HG02588 (cell line): ENCODE results near the gene LTN1.
"Not testable (repeated sequence)": the region's sequence is repeated elsewhere in the genome, so short reads cannot be mapped to it uniquely, and the experiment has no call there.

Experiments
- ATAC-seq: cut with Tn5 transposase; IDR thresholded peaks from one replicate; pipeline ENCODE4 v1.9.1; 2021; ENCODE audit warnings: mild to moderate bottlenecking, moderate library complexity; ENCODE audit not compliant: unreplicated experiment

Gene LTN1

DNA sequence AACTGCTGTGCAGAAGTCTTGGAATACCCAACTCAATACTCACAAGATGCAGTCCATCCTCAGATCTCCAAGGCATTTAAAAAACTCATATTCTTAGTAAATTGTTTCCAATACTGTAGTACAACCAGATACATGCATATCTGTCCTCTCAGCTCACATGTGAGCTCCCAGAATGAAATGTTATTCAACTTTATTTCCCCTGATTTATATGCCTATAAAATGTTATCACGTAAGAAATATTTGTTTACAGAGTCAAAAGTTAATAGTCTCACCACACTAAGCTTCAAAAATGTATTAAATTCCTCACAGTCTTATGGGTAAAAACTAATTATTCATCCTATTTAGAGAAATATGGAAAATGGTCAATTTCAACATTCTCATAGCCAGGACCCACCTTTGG, 56.6 kb downstream of the LTN1 start:
- ATAC-seq, result no peak

DNA sequence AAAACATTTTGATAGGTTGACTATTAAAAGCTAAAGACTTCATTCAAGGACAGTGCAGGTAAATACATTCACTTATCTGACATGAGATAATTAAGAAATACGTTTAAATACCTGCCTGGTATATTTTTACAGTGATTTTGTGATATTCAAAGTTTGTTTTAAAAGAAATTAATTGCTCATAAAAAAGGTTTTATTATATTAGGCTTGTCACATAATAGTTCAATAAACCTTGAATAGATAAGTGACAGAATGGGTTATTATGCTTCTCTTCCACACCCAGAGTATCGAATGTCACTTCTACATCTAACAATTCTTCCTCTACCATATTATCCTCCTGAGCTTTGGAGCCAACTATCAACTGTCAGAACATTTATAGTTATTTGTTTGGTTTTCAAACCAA, 60.0 kb downstream of the LTN1 start:
- ATAC-seq, result no peak

DNA sequence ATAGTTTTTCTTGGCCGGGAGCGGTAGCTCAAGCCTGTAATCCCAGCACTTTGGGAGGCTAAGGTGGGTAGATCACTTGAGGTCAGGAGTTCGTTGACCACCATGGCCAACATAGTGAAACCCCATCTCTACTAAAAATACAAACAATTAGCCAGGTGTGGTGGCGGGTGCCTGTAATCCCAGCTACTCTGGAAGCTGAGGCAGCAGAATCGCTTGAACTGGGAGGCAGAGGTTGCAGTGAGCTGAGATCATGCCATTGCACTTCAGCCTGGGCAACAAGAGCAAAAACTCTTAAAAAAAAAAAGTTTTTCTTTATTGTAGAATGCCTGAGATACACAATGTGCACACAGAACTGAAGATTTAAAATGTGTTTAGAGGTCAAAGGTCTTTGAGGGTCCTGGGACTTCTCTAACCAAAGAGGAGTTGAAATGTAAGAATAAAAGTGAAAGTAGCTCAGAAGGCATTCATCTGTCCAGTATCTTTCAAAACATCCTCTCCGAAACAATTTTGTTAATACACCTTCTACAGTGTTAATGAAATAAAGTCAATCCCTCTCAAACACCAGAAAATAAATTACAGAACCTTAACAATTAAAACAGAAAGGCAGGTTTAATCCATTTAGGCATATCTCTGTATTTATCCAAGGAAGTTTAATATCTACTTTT, 60.8 kb downstream of the LTN1 start:
- not testable (repeated sequence) for ATAC-seq

DNA sequence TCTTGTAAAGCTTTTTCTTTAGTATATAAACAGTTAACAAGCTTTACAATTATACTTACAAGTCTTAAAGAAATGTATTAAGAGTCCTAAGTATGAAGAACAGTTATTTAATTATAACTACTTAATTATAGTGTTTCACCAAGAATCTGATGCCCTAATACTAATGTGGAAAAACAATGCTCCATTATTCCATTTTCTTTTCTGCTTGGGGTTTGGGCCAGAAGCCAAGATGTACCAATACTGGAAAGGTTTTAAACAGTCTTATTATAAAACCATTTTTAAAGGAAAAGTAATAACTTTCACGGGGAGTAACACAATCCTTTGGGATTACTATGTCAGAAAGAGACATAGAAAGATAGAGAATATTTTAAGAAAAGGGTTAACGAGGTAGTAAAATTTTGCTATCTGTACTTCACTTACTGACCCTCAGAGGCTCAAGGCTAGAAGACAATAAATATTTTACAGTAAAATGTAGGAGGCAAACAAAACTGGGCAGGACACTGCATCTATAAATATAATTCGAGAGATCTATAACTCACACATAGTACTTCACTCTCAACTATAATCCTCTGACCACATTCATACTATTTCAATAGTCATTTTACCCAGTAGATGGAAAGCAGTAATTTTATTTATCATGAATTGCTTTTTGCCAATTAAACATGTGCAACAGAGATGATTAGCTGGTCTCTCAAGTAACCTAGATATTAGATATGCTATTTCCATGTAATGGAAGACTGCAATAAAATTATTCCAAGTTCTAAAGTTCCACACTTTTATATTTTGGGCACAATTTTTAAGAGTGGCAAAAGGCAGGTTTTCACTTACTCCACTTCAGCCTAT, 63.9 kb downstream of the LTN1 start:
- no peak for ATAC-seq

DNA sequence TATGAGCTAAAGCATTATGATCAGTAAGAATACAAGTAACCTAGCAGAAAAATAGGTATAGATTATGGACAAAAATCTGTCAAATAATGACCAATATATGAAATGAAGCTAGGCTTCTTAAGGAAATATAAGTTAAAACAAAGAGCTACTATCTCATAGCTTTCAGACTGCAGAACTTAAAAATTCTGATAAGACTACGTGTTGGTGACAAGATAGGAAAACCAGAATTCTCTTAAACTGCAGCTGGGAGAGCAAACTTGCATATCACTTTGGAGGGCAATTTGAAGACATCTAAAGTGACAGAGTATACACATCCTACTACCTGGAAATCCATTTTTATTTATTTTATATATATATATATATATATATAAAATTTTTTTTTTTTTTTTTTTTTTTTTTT, 65.5 kb downstream of the LTN1 start:
- ATAC-seq, result no peak

DNA sequence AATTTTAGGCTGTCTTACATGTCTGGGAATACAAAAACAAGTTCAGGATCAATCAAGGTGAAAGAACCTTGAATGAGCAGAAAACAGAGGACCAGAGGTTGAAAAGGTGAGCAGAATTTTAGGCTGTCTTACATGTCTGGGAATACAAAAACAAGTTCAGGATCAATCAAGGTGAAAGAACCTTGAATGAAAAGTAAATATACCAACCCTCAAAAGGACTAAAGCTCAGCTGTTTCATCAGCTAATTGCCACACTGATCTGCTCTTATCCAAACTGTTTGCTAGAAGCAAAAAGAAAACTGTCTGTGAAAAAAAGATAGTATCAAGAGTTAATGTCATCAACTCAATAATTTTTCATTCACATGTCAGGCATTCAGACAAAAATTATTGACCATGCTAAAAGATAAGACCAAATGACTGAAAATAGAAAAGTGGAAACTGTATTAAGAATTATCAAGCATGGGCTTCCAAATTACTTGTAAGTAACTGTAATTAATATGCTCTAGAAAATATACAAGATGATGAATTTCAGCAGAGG, 69.2 kb downstream of the LTN1 start:
- no peak for ATAC-seq

DNA sequence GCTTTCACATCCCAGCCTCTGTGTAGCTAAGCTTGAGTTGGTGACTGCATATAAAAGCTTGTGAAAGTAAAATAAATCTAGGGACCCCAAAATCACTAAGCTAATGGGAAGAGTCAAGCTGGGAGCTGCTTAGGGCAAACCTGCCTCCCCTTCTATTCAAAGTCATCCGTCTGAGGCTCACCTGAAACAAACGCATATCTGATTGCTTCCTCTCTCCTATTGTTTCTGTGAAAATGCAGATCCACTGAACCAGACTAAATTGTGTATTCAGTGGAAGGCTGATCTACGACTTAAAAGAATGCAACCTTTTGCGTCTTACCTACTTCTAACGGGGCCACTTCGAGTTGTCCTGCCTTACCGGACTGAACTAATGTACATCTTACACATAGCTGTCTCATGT, 70.3 kb downstream of the LTN1 start:
- ATAC-seq, result no peak

DNA sequence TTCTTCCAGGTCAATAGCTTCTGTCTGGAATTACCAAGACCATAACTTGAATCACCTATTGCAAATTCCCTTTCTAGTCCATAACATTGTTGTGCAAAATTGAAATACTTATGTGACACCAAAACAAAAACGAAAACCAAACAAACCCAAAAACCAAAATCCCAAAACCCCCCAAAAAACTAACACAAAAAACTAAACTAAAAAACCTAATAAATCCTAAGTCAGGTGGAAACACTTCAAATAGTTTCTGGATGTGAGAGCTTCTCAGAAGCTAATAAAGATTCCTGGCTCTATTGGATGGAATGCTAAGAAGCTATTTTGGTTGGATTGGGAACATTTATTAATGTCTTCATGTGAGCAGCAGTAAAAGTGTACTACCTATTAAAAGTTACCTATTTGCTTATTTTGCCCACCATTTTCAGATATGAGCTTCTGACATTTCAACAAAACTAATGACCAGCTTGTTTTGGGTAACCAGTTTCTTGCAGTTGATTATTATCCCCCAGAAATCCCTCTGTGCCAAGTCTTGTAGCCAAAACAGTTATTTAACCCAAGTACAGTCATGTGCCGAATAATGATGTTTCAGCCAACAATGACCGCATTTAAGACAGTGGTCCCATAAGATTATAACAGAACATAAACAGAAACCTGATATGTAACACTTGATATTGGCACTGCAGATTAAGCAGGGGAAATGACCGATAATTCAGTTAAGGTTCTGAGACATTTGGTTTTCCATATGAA, 76.4 kb downstream of the LTN1 start:
- no peak for ATAC-seq

DNA sequence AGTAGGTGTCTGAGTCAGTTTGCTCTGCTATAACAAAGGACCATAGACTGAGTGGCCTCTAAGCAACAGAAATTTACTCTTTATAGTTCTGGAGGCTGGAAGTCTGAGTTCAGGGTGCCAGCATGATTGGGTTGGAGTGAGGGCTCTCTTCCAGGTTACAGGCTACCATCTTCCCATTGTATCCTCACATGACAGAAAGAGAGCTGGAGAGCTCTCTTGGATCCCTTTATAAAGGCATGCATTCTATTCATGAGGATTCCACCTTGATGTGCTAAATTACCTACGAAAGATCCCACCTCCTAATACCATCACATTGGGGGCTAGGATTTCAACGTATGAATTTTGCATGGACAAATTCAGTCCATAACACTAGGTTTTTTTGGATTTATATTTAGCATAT, 79.6 kb downstream of the LTN1 start:
- no peak for ATAC-seq

DNA sequence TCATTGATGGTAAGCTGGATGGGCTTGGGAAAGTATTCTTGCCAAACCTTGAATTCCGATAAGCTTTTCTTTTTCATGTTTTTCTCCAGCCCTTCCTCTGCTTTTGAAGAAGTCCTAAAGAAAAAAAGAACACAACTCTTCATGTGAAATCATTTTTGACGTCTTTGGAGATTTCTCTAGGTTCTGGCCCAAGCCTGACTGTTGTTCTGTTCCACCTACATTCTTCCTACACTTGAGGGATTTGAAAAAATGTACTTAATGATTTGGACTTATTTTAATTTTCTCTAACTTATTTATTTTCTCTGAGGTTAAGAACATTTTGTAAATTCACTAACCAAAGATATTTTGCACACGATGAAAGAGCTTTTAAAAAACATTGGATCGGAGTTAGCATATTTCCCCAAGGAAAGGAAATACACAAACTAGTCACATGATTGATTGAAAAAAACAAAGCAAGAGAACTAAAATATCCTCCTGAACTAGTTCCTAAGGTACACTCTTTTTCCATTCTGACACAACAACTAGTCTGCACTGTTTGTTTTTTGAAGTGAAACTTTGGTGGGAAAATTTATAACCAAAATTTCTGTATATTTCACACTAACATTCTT, 82.3 kb downstream of the LTN1 start:
- no peak for ATAC-seq

DNA sequence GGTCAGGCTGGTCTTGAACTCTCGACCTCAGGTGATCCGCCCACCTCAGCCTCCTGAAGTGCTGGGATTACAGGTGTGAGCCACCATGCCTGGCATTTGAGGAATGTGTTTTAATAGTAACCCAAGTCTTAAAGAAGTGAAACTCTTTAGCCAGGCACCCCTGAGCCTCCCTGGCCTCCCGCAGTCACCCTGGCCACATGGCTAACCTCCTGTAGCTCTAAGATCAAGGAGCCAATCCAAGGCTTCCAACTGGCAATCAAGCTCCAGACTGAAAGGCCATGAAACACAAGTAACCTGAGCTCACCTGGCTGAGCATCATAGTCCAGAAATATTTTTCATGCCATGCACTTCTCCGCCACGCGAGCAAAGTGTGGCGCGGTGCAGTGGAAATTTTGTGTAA, 84.3 kb downstream of the LTN1 start:
- ATAC-seq, result no peak

DNA sequence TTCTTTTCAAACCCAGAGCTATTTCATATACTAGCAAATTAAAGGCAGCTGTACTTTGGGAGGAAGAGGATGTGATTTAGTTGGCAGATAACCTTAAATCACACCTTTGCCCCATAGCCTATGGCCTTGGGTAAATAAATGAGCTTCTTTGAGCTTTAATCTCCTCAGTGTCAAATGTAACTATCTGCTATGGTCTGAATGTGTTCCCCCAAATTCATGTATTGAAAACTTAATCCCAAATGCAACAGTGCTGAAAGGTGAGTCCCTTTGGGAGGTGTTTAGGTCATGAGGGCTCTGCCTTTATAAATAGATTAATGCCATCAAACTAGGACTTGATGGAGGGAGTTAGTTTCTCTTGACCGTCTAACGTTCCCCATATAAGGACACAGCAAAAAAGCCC, 85.8 kb downstream of the LTN1 start:
- no peak for ATAC-seq

DNA sequence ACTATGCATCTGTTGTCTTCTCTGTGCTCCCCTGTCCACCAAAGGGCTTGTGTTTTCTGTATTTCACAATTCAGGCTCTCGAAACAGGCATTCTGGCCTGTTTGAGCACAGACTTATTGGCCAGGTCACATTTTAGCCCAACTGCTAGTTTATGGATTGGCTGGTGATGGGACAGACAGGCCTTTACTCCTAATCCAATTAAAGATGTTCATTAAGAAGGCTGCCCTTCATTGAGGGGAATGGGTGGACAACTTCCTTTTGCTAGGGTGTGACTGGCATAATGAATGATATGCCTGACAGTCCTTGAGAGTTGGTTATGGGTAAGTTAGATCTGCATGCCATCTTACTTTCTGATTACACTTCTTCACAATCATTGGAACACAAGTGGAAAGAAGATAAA, 86.4 kb downstream of the LTN1 start:
- no peak for ATAC-seq

DNA sequence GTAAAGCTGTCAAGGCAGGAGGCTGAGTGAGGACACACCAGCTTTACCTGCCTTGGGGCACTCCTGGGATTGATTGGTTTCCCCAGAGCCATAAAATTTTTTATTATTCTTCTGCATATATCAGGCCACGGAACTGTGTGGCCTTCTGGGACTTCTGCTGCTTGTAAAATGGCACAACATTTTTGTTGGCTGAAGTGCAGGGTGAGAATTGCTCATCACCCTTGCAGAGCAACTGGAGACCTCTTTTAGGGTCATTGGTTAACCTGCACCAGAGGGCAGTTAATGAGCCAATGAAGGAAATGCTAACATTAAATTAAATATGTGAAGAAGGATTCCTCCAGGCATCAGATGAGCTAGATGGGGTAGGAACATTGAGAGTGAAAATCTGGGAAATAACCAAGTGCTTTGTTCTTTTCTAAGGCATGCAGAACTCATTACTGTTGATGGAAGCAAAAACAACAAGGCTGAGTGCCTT, 87.7 kb downstream of the LTN1 start:
- ATAC-seq, result no peak

DNA sequence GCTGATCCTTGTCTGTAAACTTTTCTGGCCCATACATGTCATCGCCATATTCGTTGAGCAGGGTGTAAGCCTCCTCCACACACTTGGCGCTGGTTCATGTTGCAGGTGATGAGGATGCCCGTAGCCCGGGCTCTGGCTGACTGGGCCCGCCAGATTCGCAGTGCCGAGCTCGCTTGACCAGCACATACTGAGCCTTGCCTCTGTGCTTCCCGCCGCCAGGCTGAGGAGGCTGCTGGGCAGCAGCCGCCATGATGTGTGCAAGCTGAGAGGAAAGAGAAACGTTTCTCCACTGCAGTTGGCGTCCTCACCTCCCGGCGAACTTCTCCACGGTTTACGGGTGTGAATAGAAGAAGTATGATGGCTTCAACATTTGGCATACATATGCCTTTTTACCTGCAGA, 89.2 kb downstream of the LTN1 start:
- no peak for ATAC-seq

DNA sequence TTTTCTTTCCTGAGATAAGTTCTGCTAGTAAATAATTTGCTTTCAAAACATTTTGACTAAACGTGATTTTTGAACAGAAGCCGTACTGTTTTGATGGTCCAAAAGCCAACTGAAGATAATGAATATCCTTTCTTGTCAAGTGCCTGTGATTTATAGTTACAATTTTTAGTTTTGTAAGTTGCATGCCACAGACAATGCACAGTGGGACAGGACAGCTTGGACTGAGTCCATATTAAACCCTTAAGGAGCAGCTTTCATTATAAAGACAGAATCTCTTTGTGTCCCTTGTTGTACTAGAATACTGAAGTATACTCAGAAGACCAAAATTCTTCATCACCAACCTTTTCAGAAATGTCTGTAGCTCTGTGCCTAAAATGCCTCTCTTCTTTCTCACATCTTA, 92.2 kb downstream of the LTN1 start:
- no peak for ATAC-seq

DNA sequence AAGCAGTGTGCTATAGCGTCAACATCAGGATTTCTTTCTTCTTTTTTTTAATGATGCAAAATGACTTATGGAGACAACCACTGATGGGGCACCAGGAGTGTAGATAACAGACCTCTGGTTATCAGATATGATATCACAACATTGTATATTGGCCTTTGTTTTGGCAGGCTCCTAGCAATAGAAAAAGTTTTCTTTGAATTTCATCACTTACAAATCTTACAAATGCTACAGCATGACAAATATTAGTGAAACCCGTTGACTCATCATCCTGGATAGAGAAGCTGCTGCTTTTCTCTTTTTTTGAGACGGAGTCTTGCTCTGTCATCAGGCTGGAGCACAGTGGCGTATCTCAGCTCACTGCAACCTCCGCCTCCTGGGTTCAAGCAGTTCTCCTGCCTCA, 92.9 kb downstream of the LTN1 start:
- no peak for ATAC-seq

DNA sequence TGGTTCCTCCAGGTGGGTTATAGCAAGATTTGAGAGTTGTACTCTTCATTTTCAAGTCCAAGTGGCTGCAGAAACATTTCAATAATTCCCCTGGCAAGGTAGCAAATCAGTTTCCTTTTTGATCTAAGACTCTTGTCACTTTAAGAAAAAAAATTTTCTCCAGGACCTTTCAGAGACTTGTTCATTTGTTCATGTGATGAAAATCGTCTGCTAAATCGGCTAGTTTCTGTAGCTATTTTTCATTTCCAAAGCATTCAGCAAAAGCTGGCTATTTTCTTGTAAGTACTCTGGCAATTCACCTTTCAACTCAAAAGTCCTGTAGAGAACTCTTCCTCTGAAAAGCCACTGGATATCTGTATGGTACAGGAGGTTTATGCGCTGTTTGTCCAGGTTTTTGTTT, 93.5 kb downstream of the LTN1 start:
- ATAC-seq, result no peak

DNA sequence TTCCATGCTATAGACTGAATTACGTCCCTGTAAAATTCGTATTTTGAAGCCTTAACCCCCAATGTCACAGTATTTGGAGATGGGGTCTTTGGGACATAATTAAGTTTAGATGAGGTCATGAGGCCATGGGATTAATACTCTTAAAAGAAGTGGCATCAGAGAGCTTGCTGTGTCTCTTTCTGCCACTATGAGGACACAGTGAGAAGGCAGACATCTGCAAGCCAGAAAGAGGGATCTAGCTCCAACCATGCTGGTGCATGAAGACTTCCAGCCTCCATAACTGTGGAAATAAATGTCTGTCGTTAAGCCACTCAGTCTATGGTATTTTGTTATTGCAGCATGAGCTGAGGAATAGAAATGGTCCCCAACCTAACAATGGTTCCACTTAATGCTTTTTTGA, 99.0 kb downstream of the LTN1 start:
- ATAC-seq, result no peak

DNA sequence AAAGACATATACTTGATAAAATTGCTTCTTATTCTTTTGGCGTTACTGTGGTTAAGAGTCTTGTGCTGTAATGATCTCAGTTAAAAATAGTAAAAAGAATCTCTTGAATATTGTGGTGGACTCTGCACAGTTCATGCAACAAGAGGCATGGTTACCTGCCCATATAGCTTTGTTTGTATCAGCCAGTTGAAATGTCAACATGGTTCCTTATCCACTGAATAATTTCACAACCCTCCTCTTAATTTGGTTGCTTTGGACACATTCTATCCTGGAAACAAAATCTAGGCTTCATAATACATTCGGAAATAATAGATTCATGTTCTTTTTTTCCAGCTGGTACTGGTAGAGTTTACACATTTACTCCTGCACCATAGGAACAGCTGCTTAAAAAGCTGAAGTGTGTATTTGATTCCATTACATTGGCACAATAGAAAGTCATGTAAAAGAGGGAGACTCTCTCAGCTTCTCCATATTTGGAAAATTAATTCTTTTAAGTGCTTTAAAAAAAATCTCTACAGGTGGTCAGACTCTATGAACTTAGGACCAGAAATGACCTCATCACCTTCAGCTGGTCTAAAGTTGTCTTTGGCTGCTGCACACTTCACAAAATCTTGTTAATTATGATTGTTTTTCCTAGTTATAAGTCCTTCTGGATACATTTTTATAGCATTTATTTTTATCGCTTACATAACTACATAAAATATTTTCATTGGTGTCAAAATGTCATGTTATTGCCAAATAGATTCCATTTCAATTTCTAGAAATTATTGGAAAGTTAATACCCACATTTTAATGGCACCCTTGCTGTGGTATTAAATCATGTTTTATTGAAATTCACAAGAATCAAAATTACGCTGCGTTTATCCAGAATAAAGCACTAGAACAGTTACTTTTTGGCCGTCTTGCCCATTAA, 100.2 kb downstream of the LTN1 start:
- no peak for ATAC-seq
